Stimulated activated CD8-positive, alpha-beta memory T cell treated with anti-CD3 and anti-CD28 coated beads, Interleukin-4, amount 100 ng/mL, for 1 hour (primary cell): ENCODE results near the gene BDH2.

Experiments used
- DNase-seq, 2 donors: peaks; one replicate each; pipeline ENCODE4 v3.0.0-alpha.2; 2020; ENCODE audit warnings: low read depth in 2 of 2, low spot score in 1 of 2

Gene BDH2

DNA sequence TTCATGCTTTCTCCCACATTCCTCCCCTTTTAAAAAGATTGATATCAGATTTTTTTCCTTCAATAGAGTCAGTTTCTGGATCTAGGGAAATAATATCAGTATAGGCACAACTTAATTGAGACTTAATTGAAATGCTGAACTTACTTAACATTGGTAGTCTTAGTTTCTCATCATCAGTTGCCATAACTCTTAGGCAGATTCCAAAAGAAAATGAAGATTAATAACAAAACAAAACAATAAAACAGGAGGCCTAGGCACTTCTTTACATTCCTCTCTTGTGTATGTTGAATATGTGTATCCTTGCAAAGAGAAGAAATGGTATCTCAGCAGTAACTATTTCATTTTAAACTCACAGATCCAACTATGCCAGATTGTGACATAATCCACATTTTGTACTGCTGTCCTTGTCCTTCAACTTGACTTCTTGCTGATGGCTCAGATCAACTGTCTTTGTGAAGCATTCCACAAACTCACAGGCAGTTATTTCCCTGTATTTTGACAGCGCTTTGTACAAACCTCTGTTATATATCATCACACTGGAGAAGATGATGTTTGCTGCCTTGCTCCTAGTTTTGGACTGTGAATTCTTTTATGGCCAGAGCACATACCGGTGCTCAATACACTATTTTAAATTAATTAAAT lies 14.0 kb downstream of the BDH2 start:
- no peak for DNase-seq

DNA sequence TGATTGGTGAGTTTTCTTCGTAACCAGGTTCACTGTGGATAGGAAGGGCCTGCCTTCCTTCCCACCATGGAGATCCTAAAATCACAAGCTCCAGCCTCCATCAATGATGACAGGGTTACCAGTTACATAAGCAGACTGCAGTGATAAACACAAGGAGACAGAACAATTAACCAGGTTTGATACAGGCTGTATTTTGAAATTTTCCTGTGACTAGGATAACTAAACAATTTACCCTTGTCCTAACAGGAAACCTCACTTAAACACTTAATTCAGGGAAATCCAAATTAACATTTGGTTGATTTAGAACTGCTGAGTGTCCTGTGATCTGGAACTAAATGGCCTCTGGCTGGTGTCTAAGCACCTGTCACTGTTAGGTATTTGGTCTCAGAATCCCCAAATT lies 20.0 kb downstream of the BDH2 start:
- no peak for DNase-seq

DNA sequence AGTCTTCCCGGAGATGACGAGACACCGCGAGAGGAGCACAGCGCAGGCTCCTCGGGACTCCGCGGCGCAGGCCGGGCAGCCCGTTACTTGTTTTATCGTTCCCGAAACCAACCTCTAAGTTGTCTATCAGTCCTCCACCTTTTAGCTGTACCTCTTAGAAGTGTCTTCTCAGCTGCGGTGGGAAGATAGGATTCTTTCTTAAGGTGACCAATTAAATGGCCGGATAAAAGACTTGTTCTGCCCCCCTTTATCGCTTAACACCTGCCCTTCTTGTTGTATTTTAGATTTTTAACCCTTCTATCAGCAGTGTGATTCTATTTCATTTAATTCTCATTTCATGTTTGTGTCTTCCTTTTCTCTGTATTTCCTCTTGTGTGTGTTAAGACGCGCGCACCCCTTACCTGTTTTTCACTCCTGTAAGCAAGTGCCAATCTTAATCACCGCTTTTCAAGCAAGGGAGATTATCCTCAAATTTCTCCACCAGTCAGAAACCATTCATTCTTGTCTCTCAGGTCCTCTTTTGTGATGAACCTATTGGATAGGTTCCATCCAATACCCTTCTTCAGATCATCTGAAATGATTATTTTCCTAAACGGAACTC lies 22.8 kb downstream of the BDH2 start, which contains the start of gene SLC9B2:
Gene SLC9B2, minus strand, starts transcription at position 15 of the 601 bp plus-strand sequence. CDS start 9,211 bp downstream, outside the sequence.
- DNase-seq: no peak

DNA sequence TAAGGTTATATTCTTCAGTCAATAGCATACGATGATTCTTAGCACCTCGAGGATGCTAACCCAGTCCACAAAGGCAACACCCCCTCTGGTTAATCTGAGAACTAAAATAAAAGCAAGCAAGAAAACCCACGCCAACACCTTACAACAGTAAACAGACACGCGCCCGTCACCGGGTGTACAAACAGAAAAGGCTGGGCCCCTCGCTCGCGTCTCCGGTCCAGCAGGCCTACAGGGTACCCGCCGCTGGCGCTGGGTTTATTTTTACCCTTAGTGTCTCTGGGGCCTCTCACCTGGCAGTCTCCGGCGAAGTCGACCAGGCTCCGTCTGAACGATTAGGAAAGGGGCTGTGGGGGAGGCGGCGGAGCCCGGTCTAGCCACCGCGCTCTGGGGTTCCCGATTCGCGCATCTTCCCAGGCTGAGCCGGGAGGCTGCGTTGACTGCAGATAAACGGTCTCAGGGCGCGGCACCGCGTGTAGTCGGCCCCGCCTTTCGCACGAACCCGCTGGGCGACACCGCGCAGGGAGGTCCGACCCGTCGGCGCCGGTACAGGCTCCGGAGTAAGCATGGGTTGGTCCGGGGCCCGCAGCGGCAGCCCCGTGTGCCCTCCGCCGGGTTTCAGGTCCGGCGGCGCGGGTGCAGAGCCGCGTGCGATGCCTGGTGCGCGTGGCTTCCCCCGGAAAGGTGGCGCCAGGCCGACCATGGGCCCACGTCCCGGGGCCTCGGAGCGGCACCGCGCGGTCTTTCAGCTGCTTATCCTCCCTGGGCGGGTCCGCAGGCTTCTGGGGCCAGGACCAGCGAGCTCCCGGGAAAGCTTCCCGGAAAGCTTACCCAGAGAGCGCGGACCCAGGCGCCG lies 23.5 kb downstream of the BDH2 start:
- DNase-seq: peak; percentile 21 to 41

DNA sequence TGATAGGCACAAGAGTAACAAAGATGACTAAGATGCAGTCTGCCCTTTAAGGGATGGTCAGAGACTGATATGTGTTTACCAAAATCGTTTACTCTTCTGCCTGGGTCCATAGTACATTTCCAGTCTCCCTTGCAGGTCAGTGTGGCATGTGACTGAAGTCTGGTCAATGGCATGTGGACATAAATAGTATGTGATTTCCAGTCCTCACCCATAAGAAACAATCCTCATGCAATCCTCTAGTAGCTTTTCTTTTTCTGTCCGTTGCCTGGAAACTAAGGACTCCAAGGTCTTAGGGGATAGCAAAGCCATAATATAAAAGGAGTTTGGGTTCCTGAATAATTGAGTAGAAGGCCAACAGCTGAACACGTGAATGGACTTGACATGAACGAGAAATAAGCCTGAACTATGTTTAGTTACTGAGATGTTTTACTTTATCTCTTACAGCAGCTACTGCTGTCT lies 24.2 kb downstream of the BDH2 start:
- DNase-seq: no peak

DNA sequence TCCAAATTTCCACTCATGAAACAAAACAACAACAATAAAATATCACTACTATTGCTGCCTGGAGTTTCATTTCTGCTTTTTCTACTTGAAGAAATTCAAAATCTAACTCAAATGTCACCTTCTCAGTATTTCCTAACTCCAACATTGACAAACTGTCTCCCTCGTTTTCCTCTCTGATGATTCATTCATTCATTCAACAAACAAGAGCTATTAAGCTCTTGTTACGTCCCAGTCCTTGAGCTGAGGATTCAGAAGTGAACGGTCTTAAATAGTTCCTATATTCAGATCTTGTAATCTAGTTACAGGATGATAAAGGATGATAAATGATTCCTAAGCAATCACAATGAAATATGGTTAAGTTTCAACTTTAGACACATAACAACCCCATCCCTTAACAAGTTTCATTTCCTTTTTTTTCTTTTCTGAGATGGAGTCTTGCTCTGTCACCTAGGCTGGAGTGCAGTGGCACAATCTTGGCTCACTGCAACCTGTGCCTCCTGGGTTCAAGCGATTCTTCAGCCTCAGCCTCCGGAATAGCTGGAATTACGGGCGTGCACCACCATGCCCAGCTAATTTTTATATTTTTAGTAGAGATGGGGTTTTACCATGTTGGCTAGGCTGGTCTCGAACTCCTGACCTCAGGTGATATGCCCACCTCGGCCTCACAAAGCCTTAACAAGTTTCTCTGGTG lies 24.7 kb downstream of the BDH2 start:
- DNase-seq: no peak

DNA sequence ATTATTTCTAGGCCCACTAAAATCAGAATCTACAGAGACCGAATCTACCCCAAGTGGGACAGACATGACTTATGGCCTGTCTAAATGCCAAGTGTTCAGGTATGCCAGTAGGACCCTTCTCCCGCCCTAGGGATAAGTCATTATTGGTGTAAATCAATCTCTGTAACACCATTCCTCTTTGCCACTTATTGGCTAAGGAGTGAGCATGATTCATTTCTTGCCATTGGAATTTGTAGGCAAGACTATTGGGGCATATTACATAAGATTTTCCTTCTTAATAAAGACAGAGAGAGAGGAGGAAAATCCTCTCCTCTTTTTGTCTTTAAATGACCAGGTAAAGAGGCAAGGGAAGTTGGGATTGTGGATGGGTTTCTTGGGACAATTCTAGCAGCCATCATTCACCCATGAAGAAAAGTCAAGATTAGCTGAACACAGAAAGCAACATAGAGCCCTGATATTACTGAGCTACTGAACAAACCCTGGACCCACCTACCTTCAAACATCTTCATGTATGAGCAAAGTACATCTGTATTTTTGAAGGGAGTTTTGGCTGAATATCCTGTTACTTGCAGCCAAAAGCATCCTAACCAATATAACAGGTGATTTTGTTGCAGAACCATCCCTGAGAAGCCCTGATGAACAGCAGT lies 25.7 kb downstream of the BDH2 start:
- DNase-seq: no peak

DNA sequence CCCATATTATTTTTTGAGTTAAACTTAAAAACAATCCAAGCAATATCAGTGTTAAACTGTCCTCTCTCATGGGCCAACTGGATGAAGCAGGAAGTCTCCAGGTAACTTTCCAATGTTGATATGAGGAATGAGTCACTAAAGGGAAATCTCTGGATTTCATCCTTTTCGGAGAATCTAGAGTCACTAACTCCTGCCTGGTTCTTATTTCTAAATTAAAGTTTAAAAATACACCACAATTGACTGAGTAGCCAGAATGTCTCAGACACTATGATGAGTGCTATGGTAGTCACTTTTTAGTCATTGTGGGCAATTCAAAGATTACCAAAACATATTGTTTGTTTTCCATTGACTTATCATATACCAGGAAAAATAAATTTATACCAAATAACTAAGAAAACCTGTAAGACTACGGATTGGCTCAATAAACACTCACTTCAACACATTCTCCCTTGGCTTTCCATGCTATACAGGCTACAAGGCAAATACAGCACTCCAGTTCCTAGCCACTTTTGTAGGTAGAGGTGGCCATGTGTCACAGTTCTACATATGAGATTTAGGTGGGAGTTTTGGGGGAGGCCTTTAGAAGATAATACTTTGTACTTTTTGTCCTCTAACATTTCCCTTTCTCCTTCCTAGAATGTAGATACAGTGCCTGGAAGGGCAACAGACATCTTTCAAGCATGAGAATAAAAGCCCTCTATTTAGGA lies 31.6 kb downstream of the BDH2 start:
- DNase-seq: no peak

DNA sequence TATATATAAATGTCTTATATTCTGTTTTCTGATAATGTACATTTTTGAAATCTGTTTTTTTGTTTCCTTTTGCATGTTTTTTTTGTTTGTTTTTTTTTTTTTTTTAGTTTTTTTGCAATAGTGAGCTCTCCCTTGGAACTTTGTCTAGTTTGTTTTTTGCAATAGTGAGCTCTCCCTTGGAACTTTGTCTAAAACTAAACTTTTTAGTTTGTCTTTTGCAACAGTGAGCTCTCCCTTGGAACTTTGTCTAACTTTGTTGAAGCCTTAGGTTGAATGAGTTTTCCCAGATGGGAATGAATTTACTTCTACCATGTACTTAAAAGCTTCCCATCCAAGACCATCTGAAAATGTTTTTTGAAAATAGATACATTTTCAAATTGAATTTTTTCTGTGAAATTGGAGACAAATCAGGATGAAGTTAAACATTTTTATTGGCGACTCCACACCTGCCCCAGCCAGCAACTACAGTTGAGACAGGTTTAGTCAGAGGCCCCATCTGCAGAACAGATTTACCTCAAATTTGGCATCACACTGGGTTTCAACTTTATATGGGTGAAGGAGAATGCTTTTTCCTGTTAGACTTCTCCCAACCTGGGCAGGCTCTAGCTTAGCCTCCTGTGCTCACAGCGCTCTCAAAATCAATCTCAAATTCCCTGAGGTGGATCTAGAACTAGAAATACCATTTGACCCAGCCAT lies 39.0 kb downstream of the BDH2 start:
- DNase-seq: no peak

DNA sequence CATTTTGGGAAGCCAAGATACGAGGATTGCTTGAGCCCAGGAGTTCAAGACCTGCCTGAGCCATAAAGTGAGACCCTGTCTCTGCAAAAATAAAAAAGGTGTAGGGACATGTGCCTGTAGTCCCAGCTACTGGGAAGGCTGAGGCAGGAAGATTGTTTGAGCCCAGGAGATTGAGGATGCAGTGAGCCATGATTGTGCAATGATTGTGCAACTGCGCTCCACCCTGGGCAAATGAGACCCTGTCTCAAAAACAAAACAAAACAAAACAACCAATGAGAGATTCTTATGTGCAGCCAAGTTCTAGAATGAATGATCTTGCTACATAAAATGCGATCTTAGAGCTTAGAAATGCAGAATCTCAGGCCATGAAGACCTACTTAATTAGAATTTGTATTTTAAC lies 45.6 kb downstream of the BDH2 start:
- no peak for DNase-seq

DNA sequence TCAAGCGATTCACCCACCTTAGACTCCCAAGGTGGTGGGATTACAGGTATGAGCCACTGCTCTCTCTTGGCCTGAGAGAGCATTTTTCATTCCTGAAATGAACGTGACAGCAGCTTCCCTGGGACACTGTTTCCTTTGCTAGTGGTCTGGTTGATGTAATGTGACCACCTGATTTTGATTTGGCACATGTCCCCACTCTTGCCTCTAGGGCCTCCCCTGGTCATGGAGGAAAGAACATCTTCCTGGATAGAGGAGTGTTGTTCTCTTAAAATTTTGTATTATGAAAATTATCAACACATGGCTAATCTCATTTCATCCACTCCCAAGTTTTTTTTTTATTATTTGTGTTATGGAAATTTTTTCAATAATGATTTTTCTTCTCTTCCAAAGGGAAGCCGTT lies 46.9 kb downstream of the BDH2 start:
- DNase-seq: no peak

DNA sequence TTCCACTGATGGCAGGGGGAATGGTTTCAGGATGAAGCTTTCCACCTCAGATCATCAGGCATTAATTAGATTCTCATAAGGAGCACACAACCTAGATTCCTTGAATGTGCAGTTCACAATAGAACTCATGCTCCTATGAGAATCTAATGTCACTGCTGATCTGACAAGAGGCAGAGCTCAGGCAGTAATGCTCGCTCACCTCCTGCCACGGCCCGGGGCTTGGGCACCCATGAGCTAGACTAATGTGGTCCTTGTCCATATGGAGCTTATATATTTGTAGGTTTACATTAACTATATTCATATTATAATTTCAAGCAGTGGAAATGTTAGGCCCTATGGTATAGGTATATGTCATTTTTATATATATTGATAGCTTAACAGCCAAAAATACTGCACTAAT lies 47.5 kb downstream of the BDH2 start:
- no peak for DNase-seq

DNA sequence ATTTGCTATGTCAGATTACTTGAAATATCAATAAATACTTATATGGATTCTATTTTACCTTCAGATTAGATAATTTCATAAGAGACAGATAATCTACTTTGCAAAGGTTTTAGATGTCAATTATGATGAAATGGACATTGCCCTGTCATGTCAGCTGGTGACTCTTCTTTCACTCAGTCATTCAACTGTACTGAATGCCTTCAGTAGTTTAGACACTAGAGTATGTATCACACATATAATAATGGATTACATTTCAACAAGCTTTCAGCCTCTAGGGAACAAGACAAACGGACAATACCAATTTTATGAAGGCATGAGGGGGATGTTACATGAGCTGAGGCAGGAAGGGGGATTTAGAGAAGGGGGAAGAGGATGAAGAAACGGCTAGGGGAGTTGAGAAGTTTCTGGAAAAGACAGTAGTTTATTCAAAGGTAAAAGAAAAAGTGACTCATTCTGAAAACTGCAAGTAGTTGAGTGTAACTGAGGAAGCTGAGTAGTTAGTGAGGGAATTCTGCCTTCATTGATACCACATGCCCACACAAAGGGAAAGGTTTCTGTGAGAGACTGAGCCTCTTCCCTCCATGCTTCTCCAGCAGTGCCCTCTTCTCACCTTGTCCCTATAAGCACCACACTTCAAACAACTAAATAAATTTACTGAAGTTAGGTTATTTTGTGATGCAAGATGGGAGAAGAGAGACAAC lies 48.7 kb downstream of the BDH2 start:
- DNase-seq: no peak

DNA sequence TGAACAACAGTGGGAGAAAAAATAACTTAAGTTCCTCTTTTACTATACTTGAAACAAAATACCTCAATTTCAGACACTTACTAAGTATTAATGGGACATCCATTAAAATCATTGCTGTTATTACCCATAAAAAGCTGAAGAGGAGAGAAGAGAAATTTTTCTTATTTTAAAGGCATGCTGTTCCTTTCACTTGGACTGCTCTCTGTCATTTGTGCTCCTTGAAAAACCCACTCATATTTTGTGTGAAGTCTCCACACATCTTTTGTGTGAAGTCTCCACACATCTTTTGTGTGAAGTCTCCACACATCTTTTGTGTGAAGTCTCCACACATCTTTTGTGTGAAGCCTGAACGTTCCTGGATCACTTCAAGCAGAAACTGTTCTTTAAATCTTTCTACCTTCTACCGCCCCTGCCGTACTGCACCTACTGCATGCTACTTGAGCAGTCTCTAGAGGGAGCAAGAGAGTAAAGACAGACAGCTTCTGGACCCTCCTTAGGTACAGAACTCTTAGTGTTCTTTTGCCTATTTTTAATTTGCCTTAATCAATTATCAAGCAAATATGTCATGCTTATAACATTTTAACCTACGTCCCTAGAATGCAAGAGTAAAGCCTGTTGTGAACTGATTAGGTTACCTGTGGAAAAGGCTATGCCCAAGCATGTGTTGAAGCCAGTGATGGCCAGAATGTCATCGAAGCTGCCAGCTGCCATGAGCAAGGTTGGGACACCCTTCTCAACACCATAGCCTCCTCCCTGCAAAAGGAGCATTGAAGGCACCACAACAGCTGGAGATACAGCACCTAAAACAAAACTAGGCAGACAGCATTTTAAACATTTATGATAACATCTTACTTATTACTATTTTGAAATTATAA lies 53.0 kb downstream of the BDH2 start:
- peak in 1 of 2 donors; percentile 5 for DNase-seq

DNA sequence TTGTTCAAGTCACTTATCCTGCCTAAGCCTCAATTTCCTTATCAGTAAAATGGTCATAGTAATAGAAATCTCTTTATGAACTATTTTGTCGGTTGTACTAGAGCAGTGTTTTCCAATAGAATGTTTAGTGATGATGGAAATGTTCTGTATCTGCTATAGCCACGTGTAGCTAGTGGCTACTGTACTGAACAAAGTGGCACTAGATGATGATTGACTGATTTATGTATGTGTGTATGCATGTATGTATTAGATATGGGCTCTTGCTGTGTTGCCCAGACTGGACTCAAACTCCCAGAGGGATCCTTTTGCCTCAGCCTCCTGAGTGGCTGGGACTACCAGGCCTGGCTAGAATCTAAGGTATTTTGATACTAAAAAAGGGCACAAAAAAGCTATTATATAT lies 55.5 kb downstream of the BDH2 start:
- DNase-seq: no peak

DNA sequence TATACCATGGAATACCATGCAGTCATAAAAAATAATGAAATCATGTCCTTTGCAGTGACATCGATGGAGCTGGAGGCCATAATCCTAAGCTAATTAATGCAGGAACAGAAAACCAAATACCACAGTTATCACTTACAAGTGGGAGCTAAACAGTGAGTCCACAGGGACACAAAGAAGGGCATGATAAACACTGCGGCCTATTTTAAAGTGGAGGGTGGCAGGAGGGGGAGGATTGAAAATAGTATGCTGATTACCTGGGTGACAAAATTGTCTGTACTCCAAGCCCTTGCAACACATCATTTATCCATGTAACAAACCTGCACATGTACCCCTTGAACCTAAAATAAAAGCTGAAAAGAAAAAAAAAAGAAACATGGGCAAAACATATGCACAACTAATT lies 63.5 kb downstream of the BDH2 start:
- no peak for DNase-seq

DNA sequence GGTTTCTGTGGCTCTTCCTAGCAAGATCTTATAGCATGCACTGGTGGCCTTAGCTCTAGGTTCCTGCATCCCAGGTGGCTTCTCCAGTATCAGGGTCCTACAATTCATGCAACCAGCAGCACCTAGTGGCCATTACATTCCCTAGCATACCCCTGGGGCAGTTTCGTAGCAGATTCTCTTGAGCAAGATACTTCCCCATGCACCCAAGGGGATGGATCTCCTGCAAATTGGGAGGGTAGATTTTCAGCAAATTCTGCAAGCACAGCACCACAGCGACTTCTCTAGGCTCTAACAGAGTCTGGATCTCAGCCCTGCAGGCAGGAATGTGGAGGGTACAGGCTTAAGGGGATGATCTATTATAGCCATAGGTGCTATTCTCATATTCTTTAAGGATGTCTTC lies 67.1 kb downstream of the BDH2 start:
- DNase-seq: no peak

DNA sequence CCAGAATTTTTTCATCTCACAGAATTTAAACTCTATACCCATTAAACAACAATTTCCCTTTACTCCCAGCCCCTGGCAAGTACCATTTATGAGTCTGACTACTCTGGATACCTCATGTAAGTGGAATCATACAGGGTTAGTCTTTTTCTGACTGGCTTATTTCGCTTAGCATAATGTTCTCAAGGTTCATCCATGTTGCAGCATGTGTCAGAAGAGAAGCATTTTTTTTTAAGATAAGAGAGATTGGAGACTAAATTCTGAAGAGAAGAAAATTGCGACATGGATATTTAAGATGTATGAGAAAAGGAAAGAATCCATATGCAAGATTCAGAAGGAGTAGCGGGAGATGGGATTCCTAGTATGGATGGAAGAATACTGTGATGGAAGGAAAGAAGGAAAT lies 68.8 kb downstream of the BDH2 start:
- DNase-seq: no peak
